Panc1 (cell line): Measurements from ENCODE around the gene PTPRO. TPM values are rescaled to one million over a fixed set of nuclear protein-coding genes. Genes with fewer than 3 reads are reported as not detected.

Experiments used
- ATAC-seq: fragments of 200-7000 bp; cut with Tn5 transposase; 2 replicates; pipeline ENCODE4 v1.9.1; 2020; ENCODE audit warnings: mild to moderate bottlenecking, moderate library complexity
- BruUV-seq: library from RNA; stranded (reverse); fragments of 400-500 nt; replicated peaks from 2 replicates; lab custom pipeline; 2021; lab: Mats Ljungman, UMichigan
- CTCF ChIA-PET: fragments of 300-600 bp; sonication (Branson Sonifier 250); formaldehyde crosslinking; loops from one replicate; lab custom pipeline; 2022; ENCODE audit warnings: antibody characterized with exemption; lab: Charles Lee
- POLR2A ChIA-PET: fragments of 300-600 bp; sonication (Branson Sonifier 250); formaldehyde crosslinking; loops from one replicate; lab custom pipeline; 2022; ENCODE audit warnings: antibody characterized with exemption; lab: Charles Lee
- DNase-seq: peaks from one replicate; pipeline ENCODE4 v3.0.0-alpha.2; 2010; ENCODE audit warnings: low read depth, low spot score
- H3K27ac ChIP-seq: 2 replicates; pipeline ENCODE4 v1.5.1; 2011; ENCODE audit warnings: mild to moderate bottlenecking, low read length, inconsistent platforms
- H3K27me3 ChIP-seq: fragments of 200-500 bp; sonication (Bioruptor generic); 2 replicates; pipeline ENCODE4 v1.6.0; 2014; ENCODE audit warnings: low read length, inconsistent platforms; ENCODE audit not compliant: control insufficient read depth, insufficient read depth
- H3K36me3 ChIP-seq: fragments of 200-500 bp; sonication (Bioruptor generic); 2 replicates; pipeline ENCODE4 v1.5.1; 2014; ENCODE audit warnings: inconsistent platforms, mild to moderate bottlenecking, low read length, moderate library complexity; ENCODE audit not compliant: control insufficient read depth, insufficient read depth
- H3K4me1 ChIP-seq: 2 replicates; pipeline ENCODE4 v1.5.1; 2011; ENCODE audit warnings: inconsistent platforms, mild to moderate bottlenecking, low read length, moderate library complexity; ENCODE audit not compliant: control insufficient read depth, insufficient read depth
- H3K4me3 ChIP-seq, 2 experiments: 2 replicates each; pipeline ENCODE4 v1.5.1; 2011 to 2012; ENCODE audit warnings: low read depth in 2 of 2, low read length in 2 of 2, mild to moderate bottlenecking in 2 of 2, inconsistent platforms in 1 of 2, moderate library complexity in 1 of 2
- H3K9me3 ChIP-seq: fragments of 200-500 bp; sonication (Bioruptor generic); 2 replicates; pipeline ENCODE4 v1.5.1; 2014; ENCODE audit warnings: low read depth, mild to moderate bottlenecking, inconsistent platforms, low read length, moderate library complexity; ENCODE audit not compliant: control insufficient read depth, insufficient read depth
- POLR2AphosphoS5 ChIP-seq: IDR thresholded peaks from 2 replicates; pipeline ENCODE4 v1.6.1; 2012; ENCODE audit warnings: mild to moderate bottlenecking, low read depth, low read length, moderate library complexity
- SIN3A ChIP-seq: IDR thresholded peaks from 2 replicates; pipeline ENCODE4 v1.6.1; 2012; ENCODE audit warnings: low read depth, mild to moderate bottlenecking, low read length, moderate library complexity, borderline replicate concordance; ENCODE audit not compliant: insufficient read depth
- TCF7L2 ChIP-seq: IDR thresholded peaks from 2 replicates; pipeline ENCODE4 v1.6.1; 2011; ENCODE audit warnings: mild to moderate bottlenecking, low read depth, low read length, inconsistent platforms
- in situ Hi-C: cut with HindIII; loops from 2 replicates; pipeline ENCODE4 v1.10.0; 2016; ENCODE audit warnings: low sequenced_read_pairs, low pct_unique_long_range_greater_than_20kb
- intact Hi-C: fragments of 100-400 bp; cut with micrococcal nuclease; formaldehyde crosslinking; loops from one replicate; pipeline ENCODE4 v1.10.0; 2022; ENCODE audit not compliant: unreplicated experiment
- total RNA-seq: library from RNA; stranded (reverse); gene quantifications from one replicate; pipeline ENCODE4 v1.2.1, GENCODE V29; 2021; ENCODE audit not compliant: unreplicated experiment
- TF ChIP-seq, protein P1 (sequence below): fragments of 450-650 bp; IDR thresholded peaks from 2 replicates; pipeline ENCODE4 v1.5.1; 2017; ENCODE audit warnings: mild to moderate bottlenecking
- TF ChIP-seq, protein P2 (sequence below), 2 experiments: IDR thresholded peaks; 2 replicates each; pipeline ENCODE4 v1.6.1; 2011 to 2012; ENCODE audit warnings: low read depth in 2 of 2, control low read depth in 1 of 2, low read length in 1 of 2, mild to moderate bottlenecking in 1 of 2, moderate library complexity in 1 of 2; ENCODE audit not compliant: insufficient read depth in 1 of 2

Gene PTPRO
- total RNA-seq, 1 experiment from 2014 or later: not detected

DNA sequence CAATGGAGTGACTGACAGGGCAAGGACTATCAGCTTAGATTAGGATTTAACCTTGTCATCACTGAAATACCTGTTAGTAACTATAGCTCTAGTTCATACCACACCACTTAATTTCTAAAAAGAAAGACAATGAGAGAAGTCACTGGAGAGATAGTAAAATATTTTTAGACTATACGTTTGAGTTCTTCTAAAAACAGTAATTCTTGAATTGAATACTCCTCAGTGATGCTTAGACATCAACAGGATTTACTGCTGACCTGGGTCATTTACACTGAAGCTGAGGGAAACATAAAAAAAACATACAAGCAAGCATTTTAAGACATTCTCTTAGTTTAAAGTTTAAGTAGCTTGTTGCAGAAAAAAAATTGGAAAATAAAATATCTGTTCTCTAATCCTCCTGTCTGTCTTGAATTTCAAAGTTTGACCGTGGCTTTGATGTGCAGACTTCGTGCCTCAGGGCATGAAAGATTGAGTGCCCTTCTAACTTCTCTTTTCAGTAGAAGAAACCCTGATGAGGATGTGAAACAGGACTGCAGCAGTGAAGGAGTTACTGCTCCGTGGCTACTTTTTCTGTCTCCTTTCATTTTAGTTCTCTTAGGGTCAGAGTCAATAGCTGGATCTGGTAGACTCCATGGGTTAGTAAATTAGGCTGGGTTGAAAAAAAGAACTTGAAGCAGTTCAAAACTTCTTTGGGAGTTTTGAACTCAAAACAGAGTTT is 172.2 kb downstream of the PTPRO start:
- CTCF ChIA-PET: no interaction called here

DNA sequence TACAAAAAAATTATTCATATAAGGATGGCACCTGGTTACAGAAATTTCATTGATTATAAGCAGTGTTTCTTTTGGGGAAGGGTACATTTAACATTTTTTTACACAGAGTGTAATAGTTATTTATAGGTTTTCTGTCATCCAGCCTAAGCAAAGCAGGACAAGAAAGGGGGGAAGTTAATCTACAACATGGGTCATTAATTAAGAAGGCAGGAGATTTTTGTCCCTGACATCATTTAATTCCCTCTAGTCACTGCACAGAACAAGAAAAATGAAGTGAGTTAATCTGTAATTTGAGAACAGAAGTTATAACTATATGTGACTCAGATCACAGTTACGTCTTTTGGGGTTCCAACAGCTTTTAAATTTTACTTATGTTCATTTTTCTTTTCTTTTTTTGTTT is 173.4 kb downstream of the PTPRO start:
- no peak for TF ChIP-seq SIN3A
- TF ChIP-seq, protein P1, sequence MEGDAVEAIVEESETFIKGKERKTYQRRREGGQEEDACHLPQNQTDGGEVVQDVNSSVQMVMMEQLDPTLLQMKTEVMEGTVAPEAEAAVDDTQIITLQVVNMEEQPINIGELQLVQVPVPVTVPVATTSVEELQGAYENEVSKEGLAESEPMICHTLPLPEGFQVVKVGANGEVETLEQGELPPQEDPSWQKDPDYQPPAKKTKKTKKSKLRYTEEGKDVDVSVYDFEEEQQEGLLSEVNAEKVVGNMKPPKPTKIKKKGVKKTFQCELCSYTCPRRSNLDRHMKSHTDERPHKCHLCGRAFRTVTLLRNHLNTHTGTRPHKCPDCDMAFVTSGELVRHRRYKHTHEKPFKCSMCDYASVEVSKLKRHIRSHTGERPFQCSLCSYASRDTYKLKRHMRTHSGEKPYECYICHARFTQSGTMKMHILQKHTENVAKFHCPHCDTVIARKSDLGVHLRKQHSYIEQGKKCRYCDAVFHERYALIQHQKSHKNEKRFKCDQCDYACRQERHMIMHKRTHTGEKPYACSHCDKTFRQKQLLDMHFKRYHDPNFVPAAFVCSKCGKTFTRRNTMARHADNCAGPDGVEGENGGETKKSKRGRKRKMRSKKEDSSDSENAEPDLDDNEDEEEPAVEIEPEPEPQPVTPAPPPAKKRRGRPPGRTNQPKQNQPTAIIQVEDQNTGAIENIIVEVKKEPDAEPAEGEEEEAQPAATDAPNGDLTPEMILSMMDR: no peak
- TF ChIP-seq, protein P2, sequence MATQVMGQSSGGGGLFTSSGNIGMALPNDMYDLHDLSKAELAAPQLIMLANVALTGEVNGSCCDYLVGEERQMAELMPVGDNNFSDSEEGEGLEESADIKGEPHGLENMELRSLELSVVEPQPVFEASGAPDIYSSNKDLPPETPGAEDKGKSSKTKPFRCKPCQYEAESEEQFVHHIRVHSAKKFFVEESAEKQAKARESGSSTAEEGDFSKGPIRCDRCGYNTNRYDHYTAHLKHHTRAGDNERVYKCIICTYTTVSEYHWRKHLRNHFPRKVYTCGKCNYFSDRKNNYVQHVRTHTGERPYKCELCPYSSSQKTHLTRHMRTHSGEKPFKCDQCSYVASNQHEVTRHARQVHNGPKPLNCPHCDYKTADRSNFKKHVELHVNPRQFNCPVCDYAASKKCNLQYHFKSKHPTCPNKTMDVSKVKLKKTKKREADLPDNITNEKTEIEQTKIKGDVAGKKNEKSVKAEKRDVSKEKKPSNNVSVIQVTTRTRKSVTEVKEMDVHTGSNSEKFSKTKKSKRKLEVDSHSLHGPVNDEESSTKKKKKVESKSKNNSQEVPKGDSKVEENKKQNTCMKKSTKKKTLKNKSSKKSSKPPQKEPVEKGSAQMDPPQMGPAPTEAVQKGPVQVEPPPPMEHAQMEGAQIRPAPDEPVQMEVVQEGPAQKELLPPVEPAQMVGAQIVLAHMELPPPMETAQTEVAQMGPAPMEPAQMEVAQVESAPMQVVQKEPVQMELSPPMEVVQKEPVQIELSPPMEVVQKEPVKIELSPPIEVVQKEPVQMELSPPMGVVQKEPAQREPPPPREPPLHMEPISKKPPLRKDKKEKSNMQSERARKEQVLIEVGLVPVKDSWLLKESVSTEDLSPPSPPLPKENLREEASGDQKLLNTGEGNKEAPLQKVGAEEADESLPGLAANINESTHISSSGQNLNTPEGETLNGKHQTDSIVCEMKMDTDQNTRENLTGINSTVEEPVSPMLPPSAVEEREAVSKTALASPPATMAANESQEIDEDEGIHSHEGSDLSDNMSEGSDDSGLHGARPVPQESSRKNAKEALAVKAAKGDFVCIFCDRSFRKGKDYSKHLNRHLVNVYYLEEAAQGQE (IDR thresholded peaks at IDR 0.05; ENCODE audit: insufficient read depth in 1 of 2, low read depth in 2 of 2, low read length in 1 of 2): no peak
- TF ChIP-seq POLR2AphosphoS5: no peak
- no peak for TF ChIP-seq TCF7L2
- ChIA-PET CTCF (interaction anchor here (0.6 kb wide), 1 partner anchor 268 kb away, joined by 3 read pairs; no protein-coding TSS in a partner anchor), POLR2A (no interaction called here)
- DNase-seq (no peak), ATAC-seq (no peak)
- no peaks in the 10 kb centered on the region for H3K9me3 ChIP-seq
- H3K27me3 ChIP-seq: no peaks in the 10 kb centered on the region
- no TSS peak for BruUV-seq
- H3K4me3 ChIP-seq: no peak overlapping the region
- no peaks in the 10 kb centered on the region for H3K36me3 ChIP-seq
- in situ Hi-C loops: no loop called here
- no peaks in the 10 kb centered on the region for H3K4me1 ChIP-seq
- H3K27ac ChIP-seq: no peak overlapping the region
- intact Hi-C loops: no loop called here

More for the DNA sequence above, 172.2 kb downstream of the PTPRO start:
- intact Hi-C loops (no loop called here), in situ Hi-C loops (no loop called here)
- Histone ChIP-seq H3K4me3 (no peak overlapping the region), H3K27ac (no peak overlapping the region), H3K36me3 (no peaks in the 10 kb centered on the region), H3K9me3 (no peaks in the 10 kb centered on the region), H3K4me1 (no peaks in the 10 kb centered on the region), H3K27me3 (no peaks in the 10 kb centered on the region)
- ATAC-seq (no peak), DNase-seq (no peak)
- no peak for TF ChIP-seq TCF7L2
- TF ChIP-seq, protein P1: no peak
- TF ChIP-seq, protein P2 (IDR thresholded peaks at IDR 0.05; ENCODE audit: insufficient read depth in 1 of 2, low read depth in 2 of 2, low read length in 1 of 2): no peak
- no peak for TF ChIP-seq SIN3A
- TF ChIP-seq POLR2AphosphoS5: no peak
- POLR2A ChIA-PET: no interaction called here
- BruUV-seq: no TSS peak
